ENCODE results near the gene MYBPHL. TPM values are rescaled to one million over a fixed set of nuclear protein-coding genes. Genes with fewer than 3 reads are reported as not detected.
A peak's percentile ranks its signal among the peaks of the same experiment; 100 is the strongest.

The MYBPHL gene
- total and polyA plus RNA-seq, 4 donors, result 0.11 to 0.68 (median 0.22) TPM; not detected in 1

- Histone ChIP-seq H3K4me1 (ENCODE audit: control insufficient read depth, insufficient read depth, low read length) (peaks cover 59% of the 10 kb centered on the region), H3K36me3 (ENCODE audit: control insufficient read depth, insufficient read depth, low read length) (peaks cover 88% of the 10 kb centered on the region)
- 97% methylated on average over 6 of the region's 6 CpGs for WGBS (ENCODE audit: insufficient coverage)
These were observed 45.2 kb downstream of the MYBPHL start for GRCh38 chr1:109261578-109261977.

GRCh38 chr1:109261006-109261405 is 45.8 kb downstream of the MYBPHL start:
- peaks cover 88% of the 10 kb centered on the region for H3K36me3 ChIP-seq (ENCODE audit: control insufficient read depth, insufficient read depth, low read length)
- no peak overlapping the region for H3K27ac ChIP-seq (ENCODE audit: low read depth, low read length)
- no peaks in the 10 kb centered on the region for H3K27me3 ChIP-seq (ENCODE audit: control insufficient read depth, insufficient read depth, low read length)
- H3K4me3 ChIP-seq (ENCODE audit: low read depth, low read length), result no peak overlapping the region
- H3K4me1 ChIP-seq (ENCODE audit: control insufficient read depth, insufficient read depth, low read length), result peaks cover 63% of the 10 kb centered on the region
- WGBS (ENCODE audit: insufficient coverage), result 95% methylated on average over 9 of the region's 16 CpGs
- no peaks in the 10 kb centered on the region for H3K9me3 ChIP-seq (ENCODE audit: control insufficient read depth, insufficient read depth, low read length)
- no peak for DNase-seq (ENCODE audit: low read depth in 4 of 6, low spot score in 6 of 6)

More at GRCh38 chr1:109261578-109261977, 45.2 kb downstream of the MYBPHL start:
- Histone ChIP-seq H3K4me3 (ENCODE audit: low read depth, low read length) (no peak overlapping the region), H3K27me3 (ENCODE audit: control insufficient read depth, insufficient read depth, low read length) (no peaks in the 10 kb centered on the region), H3K9me3 (ENCODE audit: control insufficient read depth, insufficient read depth, low read length) (no peaks in the 10 kb centered on the region), H3K27ac (ENCODE audit: low read depth, low read length) (no peak overlapping the region)
- DNase-seq (ENCODE audit: low read depth in 4 of 6, low spot score in 6 of 6), result no peak

GRCh38 chr1:109259674-109260557 is 46.9 kb downstream of the MYBPHL start:
- 63% methylated on average over 3 of the region's 7 CpGs for WGBS (ENCODE audit: insufficient coverage)
- peaks cover 74% of the 10 kb centered on the region for H3K4me1 ChIP-seq (ENCODE audit: control insufficient read depth, insufficient read depth, low read length)
- no peak overlapping the region for H3K4me3 ChIP-seq (ENCODE audit: low read depth, low read length)
- no peaks in the 10 kb centered on the region for H3K9me3 ChIP-seq (ENCODE audit: control insufficient read depth, insufficient read depth, low read length)
- DNase-seq (ENCODE audit: low read depth in 4 of 6, low spot score in 6 of 6), result peak in 1 of 6 donors; percentile 54
- H3K27ac ChIP-seq (ENCODE audit: low read depth, low read length), result peak overlapping the region; percentile 58
- H3K36me3 ChIP-seq (ENCODE audit: control insufficient read depth, insufficient read depth, low read length), result peaks cover 86% of the 10 kb centered on the region
- H3K27me3 ChIP-seq (ENCODE audit: control insufficient read depth, insufficient read depth, low read length), result no peaks in the 10 kb centered on the region

GRCh38 chr1:109258481-109259466 is 48.0 kb downstream of the MYBPHL start:
- no peak overlapping the region for H3K27ac ChIP-seq (ENCODE audit: low read depth, low read length)
- DNase-seq (ENCODE audit: low read depth in 4 of 6, low spot score in 6 of 6), result no peak
- peaks cover 83% of the 10 kb centered on the region for H3K36me3 ChIP-seq (ENCODE audit: control insufficient read depth, insufficient read depth, low read length)
- WGBS (ENCODE audit: insufficient coverage), result 69% methylated on average over 69 of the region's 69 CpGs
- H3K27me3 ChIP-seq (ENCODE audit: control insufficient read depth, insufficient read depth, low read length), result no peaks in the 10 kb centered on the region
- no peak overlapping the region for H3K4me3 ChIP-seq (ENCODE audit: low read depth, low read length)
- H3K9me3 ChIP-seq (ENCODE audit: control insufficient read depth, insufficient read depth, low read length), result no peaks in the 10 kb centered on the region
- H3K4me1 ChIP-seq (ENCODE audit: control insufficient read depth, insufficient read depth, low read length), result peaks cover 81% of the 10 kb centered on the region

- peaks cover 81% of the 10 kb centered on the region for H3K4me1 ChIP-seq (ENCODE audit: control insufficient read depth, insufficient read depth, low read length)
- H3K36me3 ChIP-seq (ENCODE audit: control insufficient read depth, insufficient read depth, low read length), result peaks cover 83% of the 10 kb centered on the region
- H3K4me3 ChIP-seq (ENCODE audit: low read depth, low read length), result no peak overlapping the region
- no peaks in the 10 kb centered on the region for H3K27me3 ChIP-seq (ENCODE audit: control insufficient read depth, insufficient read depth, low read length)
- no peaks in the 10 kb centered on the region for H3K9me3 ChIP-seq (ENCODE audit: control insufficient read depth, insufficient read depth, low read length)
- WGBS (ENCODE audit: insufficient coverage), result 47% methylated on average over 8 of the region's 15 CpGs
- peak in 2 of 6 donors; percentile 51 to 60 for DNase-seq (ENCODE audit: low read depth in 4 of 6, low spot score in 6 of 6)
- H3K27ac ChIP-seq (ENCODE audit: low read depth, low read length), result no peak overlapping the region
These were observed 49.0 kb downstream of the MYBPHL start for GRCh38 chr1:109257682-109258421.

- WGBS (ENCODE audit: insufficient coverage), result no CpG with 5 or more reads among the region's 5 CpGs
- H3K9me3 ChIP-seq (ENCODE audit: control insufficient read depth, insufficient read depth, low read length), result no peaks in the 10 kb centered on the region
- peaks cover 82% of the 10 kb centered on the region for H3K36me3 ChIP-seq (ENCODE audit: control insufficient read depth, insufficient read depth, low read length)
- H3K27ac ChIP-seq (ENCODE audit: low read depth, low read length), result no peak overlapping the region
- H3K27me3 ChIP-seq (ENCODE audit: control insufficient read depth, insufficient read depth, low read length), result no peaks in the 10 kb centered on the region
- peaks cover 81% of the 10 kb centered on the region for H3K4me1 ChIP-seq (ENCODE audit: control insufficient read depth, insufficient read depth, low read length)
- H3K4me3 ChIP-seq (ENCODE audit: low read depth, low read length), result no peak overlapping the region
- no peak for DNase-seq (ENCODE audit: low read depth in 4 of 6, low spot score in 6 of 6)
These were observed 49.7 kb downstream of the MYBPHL start for GRCh38 chr1:109256971-109257681.

- H3K9me3 ChIP-seq (ENCODE audit: control insufficient read depth, insufficient read depth, low read length), result no peaks in the 10 kb centered on the region
- peaks cover 82% of the 10 kb centered on the region for H3K36me3 ChIP-seq (ENCODE audit: control insufficient read depth, insufficient read depth, low read length)
- DNase-seq (ENCODE audit: low read depth in 4 of 6, low spot score in 6 of 6), result peak in 1 of 6 donors; percentile 52
- H3K4me3 ChIP-seq (ENCODE audit: low read depth, low read length), result no peak overlapping the region
- 68% methylated on average over 4 of the region's 7 CpGs for WGBS (ENCODE audit: insufficient coverage)
- H3K27me3 ChIP-seq (ENCODE audit: control insufficient read depth, insufficient read depth, low read length), result no peaks in the 10 kb centered on the region
- peaks cover 90% of the 10 kb centered on the region for H3K4me1 ChIP-seq (ENCODE audit: control insufficient read depth, insufficient read depth, low read length)
- no peak overlapping the region for H3K27ac ChIP-seq (ENCODE audit: low read depth, low read length)
These were observed 50.7 kb downstream of the MYBPHL start for GRCh38 chr1:109256085-109256484.

GRCh38 chr1:109255678-109256077 is 51.1 kb downstream of the MYBPHL start:
- Histone ChIP-seq H3K9me3 (ENCODE audit: control insufficient read depth, insufficient read depth, low read length) (no peaks in the 10 kb centered on the region), H3K36me3 (ENCODE audit: control insufficient read depth, insufficient read depth, low read length) (peaks cover 82% of the 10 kb centered on the region), H3K27me3 (ENCODE audit: control insufficient read depth, insufficient read depth, low read length) (no peaks in the 10 kb centered on the region), H3K4me1 (ENCODE audit: control insufficient read depth, insufficient read depth, low read length) (peaks cover 94% of the 10 kb centered on the region), H3K27ac (ENCODE audit: low read depth, low read length) (peak overlapping the region; percentile 96), H3K4me3 (ENCODE audit: low read depth, low read length) (peak overlapping the region; percentile 33)
- peak in 1 of 6 donors; percentile 84 for DNase-seq (ENCODE audit: low read depth in 4 of 6, low spot score in 6 of 6)
- WGBS (ENCODE audit: insufficient coverage), result no CpG with 5 or more reads among the region's 5 CpGs

Measured in spinal cord (tissue), 10 donors.